GM12891 (cell line): Measurements from ENCODE around the gene RASSF1. TPM values are rescaled to one million over a fixed set of nuclear protein-coding genes. Genes with fewer than 3 reads are reported as not detected.

ENCODE experiments used
- DNase-seq: peaks from one replicate; pipeline ENCODE4 v3.0.0; 2011; ENCODE audit warnings: low spot score; ENCODE audit not compliant: insufficient read length
- FAIRE-seq: peaks from 2 replicates; lab custom pipeline; 2011; peaks lifted over from hg19 to GRCh38; lab: Jason Lieb, UNC
- PAX5 ChIP-seq: IDR thresholded peaks from 2 replicates; pipeline ENCODE4 v1.6.1; 2011; ENCODE audit warnings: low read length, moderate library complexity, mild to moderate bottlenecking; ENCODE audit not compliant: insufficient read depth, severe bottlenecking
- POLR2A ChIP-seq: IDR thresholded peaks from 2 replicates; pipeline ENCODE4 v1.6.1; 2011; ENCODE audit warnings: low read depth, low read length, control low read depth
- POLR2AphosphoS5 ChIP-seq: IDR thresholded peaks from 2 replicates; pipeline ENCODE4 v1.6.1; 2011; ENCODE audit warnings: low read depth, low read length, control low read depth
- POU2F2 ChIP-seq: IDR thresholded peaks from 2 replicates; pipeline ENCODE4 v1.6.1; 2011; ENCODE audit warnings: low read depth, mild to moderate bottlenecking, control low read depth, low read length, moderate library complexity
- SPI1 ChIP-seq: IDR thresholded peaks from 2 replicates; pipeline ENCODE4 v1.6.1; 2011; ENCODE audit warnings: low read depth, low read length, control low read depth
- TAF1 ChIP-seq: IDR thresholded peaks from 2 replicates; pipeline ENCODE4 v1.6.1; 2011; ENCODE audit warnings: low read depth, low read length, control low read depth
- polyA plus RNA-seq: library from polyadenylated mRNA; unstranded; fragments of >200 nt; gene quantifications from one replicate; pipeline ENCODE4 v1.2.1, GENCODE V29; 2012; ENCODE audit warnings: low read depth, missing spikeins, inconsistent platforms; ENCODE audit not compliant: missing spikeins

Gene RASSF1, protein sequence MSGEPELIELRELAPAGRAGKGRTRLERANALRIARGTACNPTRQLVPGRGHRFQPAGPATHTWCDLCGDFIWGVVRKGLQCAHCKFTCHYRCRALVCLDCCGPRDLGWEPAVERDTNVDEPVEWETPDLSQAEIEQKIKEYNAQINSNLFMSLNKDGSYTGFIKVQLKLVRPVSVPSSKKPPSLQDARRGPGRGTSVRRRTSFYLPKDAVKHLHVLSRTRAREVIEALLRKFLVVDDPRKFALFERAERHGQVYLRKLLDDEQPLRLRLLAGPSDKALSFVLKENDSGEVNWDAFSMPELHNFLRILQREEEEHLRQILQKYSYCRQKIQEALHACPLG
- polyA plus RNA-seq, result 29.0 TPM

DNA sequence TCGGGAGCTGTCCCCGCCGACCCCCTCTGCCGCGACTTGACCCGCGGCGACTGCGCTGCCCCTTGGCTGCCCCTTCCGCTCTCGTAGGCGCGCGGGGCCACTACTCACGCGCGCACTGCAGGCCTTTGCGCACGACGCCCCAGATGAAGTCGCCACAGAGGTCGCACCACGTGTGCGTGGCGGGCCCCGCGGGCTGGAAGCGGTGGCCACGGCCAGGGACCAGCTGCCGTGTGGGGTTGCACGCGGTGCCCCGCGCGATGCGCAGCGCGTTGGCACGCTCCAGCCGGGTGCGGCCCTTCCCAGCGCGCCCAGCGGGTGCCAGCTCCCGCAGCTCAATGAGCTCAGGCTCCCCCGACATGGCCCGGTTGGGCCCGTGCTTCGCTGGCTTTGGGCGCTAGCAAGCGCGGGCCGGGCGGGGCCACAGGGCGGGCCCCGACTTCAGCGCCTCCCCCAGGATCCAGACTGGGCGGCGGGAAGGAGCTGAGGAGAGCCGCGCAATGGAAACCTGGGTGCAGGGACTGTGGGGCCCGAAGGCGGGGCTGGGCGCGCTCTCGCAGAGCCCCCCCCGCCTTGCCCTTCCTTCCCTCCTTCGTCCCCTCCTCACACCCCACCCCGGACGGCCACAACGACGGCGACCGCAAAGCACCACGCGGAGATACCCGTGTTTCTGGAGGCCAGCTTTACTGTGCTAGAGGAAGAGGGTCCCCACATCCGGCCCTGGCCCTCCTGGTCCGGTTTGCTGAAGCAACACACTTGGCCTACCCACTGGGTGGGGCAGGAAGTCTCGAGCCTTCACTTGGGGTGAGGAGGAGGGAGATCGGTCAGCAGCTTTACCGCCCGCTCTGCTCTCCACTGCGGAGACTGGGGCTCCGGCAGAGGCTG is at the start of gene RASSF1:
TSS of gene RASSF1 (minus strand) at position 389 of the 882 bp plus-strand sequence. CDS start at position 358, 31 bp downstream.
- TF ChIP-seq PAX5 (no peak), POLR2A (0 out of 2 replicates have a peak, but pooled peaks have one; percentile 31), POLR2AphosphoS5 (no peak)
- DNase-seq (peak; percentile 73), FAIRE-seq (peak; percentile 81)

DNA sequence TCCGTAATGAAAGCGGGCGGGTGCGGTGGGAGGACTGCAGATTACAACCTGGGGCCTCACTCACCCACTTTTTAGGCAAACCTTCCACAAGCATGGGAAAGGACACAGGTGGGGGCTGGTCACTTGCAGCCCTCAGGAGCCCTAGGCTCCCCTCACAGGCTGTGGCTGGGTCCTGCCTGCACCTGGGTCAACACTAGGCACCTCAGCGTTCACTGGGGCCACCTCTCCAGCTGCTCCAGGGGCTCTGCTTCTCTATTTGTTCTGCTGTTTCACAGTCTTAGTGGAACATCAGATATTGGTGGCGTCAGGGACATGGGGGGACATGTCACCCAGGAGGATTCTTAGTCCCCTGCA is 48.8 kb upstream of the RASSF1 start:
- TF ChIP-seq POU2F2 (no peak), PAX5 (no peak), POLR2AphosphoS5 (no peak), SPI1 (no peak), TAF1 (no peak), POLR2A (no peak)
- FAIRE-seq, result no peak
- DNase-seq, result no peak

DNA sequence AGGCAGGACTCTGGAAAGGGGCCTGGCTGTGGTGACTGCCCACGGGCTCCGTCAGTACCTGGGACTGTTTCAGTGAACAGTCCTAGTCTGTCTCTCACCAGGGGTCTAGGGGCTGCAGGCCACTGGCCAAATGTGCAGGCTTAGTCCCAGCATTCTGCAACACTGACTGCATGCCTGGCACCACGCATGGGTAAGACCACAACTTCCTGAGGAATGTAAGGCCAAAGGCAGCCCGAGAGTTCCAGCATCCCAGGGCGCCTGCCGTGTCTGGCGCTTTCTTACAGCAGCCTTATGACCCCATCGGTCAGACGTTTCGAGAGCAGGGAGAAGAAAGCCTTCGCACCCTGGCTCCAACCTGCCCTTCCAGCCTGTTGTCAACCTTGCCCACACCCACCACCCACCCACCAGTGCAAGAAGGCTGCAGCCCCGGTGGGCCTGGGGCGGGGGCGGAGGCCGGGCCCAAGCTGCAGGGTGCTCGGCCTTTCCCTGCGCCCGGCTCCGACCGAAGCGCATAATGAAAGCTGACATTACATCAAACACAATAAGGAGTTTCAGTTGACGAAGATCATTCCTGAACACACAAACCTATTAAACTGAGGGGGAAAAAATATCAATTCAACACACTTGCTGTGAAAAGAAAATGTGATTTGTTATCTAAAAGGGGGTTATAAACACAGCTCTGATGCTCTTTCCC is 48.2 kb upstream of the RASSF1 start:
- TF ChIP-seq POU2F2, result no peak
- TF ChIP-seq PAX5, result no peak
- no peak for TF ChIP-seq TAF1
- no peak for TF ChIP-seq POLR2AphosphoS5
- TF ChIP-seq SPI1, result no peak
- no peak for TF ChIP-seq POLR2A
- FAIRE-seq (no peak), DNase-seq (no peak)

DNA sequence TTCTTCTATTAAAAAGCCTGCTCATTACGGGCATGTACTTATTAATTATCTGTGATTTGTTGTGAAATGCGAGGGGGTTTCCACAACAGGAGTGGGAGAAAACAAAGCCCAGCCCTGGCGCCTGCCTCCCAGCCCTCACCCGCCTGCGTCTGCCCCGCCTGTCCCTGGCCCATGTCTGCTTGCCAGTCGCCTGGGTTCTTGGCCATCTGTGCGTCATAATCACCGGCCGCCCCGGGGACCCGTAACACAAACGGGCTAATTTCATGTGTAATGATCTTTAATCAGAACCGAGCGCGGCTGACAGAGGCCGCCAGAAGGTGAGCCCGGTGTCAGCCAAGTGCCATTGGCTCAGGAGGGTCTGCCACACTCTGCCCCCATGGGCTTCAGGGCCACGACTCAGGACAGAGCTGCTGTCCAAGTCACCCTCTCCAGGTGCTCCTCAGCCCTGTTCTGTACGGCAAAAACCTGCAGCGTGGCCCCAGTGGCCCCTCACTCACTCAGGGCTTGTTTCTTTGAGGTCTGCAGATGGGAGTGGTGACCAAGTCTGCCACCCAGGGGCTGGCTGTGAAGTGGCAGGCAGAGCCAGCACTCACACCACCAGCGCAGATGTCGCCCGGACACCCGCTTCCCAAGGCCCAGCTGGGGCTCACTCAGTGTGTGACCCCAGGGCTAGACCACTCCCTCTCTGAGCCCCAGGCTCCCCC is 47.5 kb upstream of the RASSF1 start:
- peak; percentile 54 for DNase-seq
- no peak for FAIRE-seq
- TF ChIP-seq POU2F2, result no peak
- TF ChIP-seq POLR2A, result no peak
- no peak for TF ChIP-seq TAF1
- TF ChIP-seq SPI1, result no peak
- TF ChIP-seq PAX5, result no peak
- no peak for TF ChIP-seq POLR2AphosphoS5

DNA sequence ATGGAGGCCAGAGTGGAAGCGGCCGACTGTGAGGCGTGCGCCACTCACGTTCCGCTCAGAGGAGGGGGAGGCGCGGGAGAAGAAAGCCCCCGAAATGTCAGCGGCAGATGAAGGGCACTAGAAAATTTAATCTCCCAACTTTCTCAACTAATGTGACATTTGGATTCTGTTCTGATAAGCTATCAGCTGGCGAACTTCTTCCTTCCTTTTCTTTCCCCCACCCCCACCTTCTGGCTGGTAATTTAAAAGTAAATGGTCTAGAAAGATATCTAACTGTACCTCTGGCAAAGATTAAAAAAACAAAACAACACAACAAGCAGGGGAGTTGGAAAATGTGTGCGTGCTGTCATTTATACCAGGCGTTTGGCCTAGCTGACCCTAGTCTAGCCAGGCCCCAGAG is 45.1 kb upstream of the RASSF1 start:
- no peak for FAIRE-seq
- TF ChIP-seq POLR2AphosphoS5 (no peak), SPI1 (no peak), TAF1 (no peak), POU2F2 (no peak), POLR2A (no peak), PAX5 (no peak)
- no peak for DNase-seq

DNA sequence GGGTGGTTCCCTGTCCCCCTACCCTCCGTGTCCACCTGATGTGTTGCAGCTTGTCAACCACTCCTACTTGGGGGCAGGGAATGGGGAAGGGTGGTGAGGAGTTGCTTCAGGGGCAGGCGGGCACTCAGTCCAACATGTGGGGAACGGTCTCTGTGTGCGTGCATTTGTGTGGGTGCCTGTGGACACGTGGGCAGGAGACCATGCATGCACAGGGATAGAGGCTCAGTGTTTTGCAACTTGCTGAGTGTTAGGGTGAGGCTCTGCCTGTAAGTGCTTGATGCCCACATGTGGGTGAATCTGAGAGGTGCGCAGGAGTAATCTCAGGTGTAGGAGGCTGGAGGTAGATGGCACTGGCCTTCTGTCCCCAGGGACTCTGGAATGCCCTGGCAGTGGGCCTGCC is 43.1 kb upstream of the RASSF1 start:
- DNase-seq, result no peak
- TF ChIP-seq POU2F2 (no peak), POLR2A (no peak), POLR2AphosphoS5 (no peak), SPI1 (no peak), PAX5 (no peak), TAF1 (no peak)
- FAIRE-seq, result no peak

DNA sequence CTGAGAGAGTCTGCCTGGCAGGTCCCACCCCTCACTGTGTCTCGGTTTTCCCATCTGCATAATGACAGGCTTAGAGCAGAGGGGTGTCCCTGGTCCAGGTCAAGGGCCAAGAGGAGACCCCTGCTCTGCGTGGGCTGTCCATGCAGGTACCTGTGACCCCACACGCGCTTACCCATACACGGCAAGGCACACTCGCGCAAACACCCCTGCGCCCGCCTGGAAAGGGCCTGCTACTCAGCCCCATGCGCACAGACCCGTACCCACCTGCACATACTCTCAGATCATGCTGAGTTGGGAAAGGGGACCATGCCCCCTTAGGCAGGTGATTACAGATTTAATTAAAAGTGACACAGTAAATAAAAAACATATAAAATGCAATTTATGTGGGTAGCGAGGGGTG is 42.1 kb upstream of the RASSF1 start:
- no peak for FAIRE-seq
- no peak for DNase-seq
- no peak for TF ChIP-seq PAX5
- no peak for TF ChIP-seq POU2F2
- no peak for TF ChIP-seq POLR2A
- no peak for TF ChIP-seq POLR2AphosphoS5
- no peak for TF ChIP-seq SPI1
- TF ChIP-seq TAF1, result no peak

DNA sequence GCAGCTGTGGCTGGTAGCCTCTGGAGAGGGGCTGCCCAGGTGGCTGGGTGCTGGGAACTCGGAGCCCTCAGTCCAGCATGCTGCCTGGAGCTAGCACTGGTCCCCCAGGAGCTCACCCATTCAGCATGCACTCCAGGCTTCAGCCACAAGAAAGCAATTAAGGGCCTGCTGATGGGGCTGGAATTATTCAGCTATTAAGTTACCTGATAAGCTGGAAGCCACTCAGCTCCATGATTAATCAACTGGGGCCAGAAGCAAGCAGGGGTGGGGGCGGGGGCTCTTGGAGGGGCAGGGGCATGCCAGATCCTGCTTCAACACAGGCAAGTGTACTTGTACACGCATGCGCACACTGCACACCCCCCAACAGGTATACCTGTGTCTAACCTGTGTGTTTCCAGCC is 40.7 kb upstream of the RASSF1 start:
- no peak for DNase-seq
- TF ChIP-seq POU2F2, result no peak
- no peak for TF ChIP-seq POLR2AphosphoS5
- TF ChIP-seq POLR2A, result no peak
- no peak for TF ChIP-seq SPI1
- no peak for TF ChIP-seq TAF1
- no peak for TF ChIP-seq PAX5
- FAIRE-seq, result no peak

DNA sequence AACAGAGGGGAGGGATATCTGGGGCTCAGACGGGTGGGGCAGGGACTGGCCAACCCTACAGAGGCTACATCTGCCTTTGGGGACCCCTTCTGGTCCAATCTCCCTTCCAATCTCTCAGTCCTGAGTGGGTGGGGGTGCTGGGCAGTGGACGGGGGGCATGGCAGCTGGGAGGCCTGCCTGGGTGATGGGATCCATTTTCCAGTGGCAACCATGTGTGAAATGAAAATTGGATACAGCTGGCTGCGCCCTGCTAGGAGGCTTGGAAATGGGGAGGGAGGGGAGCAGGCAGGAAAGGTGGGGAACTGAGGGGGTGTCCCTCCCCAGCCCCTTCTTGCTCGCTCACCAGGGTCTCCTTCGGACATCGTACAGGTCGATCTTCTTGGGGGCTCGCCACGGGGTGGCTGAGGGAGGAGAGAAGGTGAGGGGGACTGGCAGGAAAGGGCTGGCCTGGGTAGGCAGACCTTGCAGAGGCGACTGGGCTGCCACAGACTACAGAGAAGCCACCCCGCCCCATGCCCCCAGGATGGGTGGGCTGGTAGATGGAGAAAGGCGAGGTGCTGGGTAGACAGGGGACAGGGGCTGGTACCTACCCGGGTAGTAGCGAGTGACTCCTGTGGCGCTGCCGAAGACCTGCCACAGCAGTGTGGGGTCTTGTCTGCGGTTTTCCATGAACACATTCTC is 39.9 kb upstream of the RASSF1 start:
- DNase-seq (no peak), FAIRE-seq (no peak)
- no peak for TF ChIP-seq SPI1
- no peak for TF ChIP-seq POU2F2
- no peak for TF ChIP-seq POLR2AphosphoS5
